Uterus (tissue), 2 donors: ENCODE data around the gene PDGFB.

Source experiments
- CTCF ChIP-seq, 4 experiments: fragments of 200-600 bp in 2 of 4; fragments of 450-650 bp in 2 of 4; sonication (generic) in 2 of 4; IDR thresholded peaks; one replicate each; pipeline ENCODE4 v1.5.1; 2016 to 2019; ENCODE audit warnings: antibody characterized with exemption in 4 of 4, mild to moderate bottlenecking in 2 of 4, moderate library complexity in 1 of 4
- POLR2A ChIP-seq, 2 donors: fragments of 450-650 bp; IDR thresholded peaks; one replicate each; pipeline ENCODE4 v1.6.1; 2016; ENCODE audit warnings: antibody characterized with exemption in 2 of 2, mild to moderate bottlenecking in 1 of 2, moderate library complexity in 1 of 2

- TF ChIP-seq CTCF (IDR thresholded peaks at IDR 0.05) (no peak), POLR2A (IDR thresholded peaks at IDR 0.05) (no peak)
These were observed 63.4 kb downstream of the PDGFB start for GRCh38 chr22:39181356-39181755.
